Mammary epithelial cell (primary cell): ENCODE results near the gene CTU2.

ENCODE experiments used
- EZH2 ChIP-seq: IDR thresholded peaks from 2 replicates; pipeline ENCODE4 v1.6.1; 2012; ENCODE audit warnings: low read length, inconsistent platforms, borderline replicate concordance
- TF ChIP-seq, protein P1 (sequence below), 2 donors: IDR thresholded peaks in 1 of 2; conservative IDR thresholded peaks in 1 of 2; 2 replicates each; pipeline ENCODE4 v1.5.1; 2011 to 2012; ENCODE audit warnings: inconsistent platforms in 2 of 2, low read length in 2 of 2, mild to moderate bottlenecking in 2 of 2, control low read depth in 1 of 2, low read depth in 1 of 2; ENCODE audit not compliant: insufficient read depth in 1 of 2; ENCODE audit errors: extremely low read depth in 1 of 2

DNA sequence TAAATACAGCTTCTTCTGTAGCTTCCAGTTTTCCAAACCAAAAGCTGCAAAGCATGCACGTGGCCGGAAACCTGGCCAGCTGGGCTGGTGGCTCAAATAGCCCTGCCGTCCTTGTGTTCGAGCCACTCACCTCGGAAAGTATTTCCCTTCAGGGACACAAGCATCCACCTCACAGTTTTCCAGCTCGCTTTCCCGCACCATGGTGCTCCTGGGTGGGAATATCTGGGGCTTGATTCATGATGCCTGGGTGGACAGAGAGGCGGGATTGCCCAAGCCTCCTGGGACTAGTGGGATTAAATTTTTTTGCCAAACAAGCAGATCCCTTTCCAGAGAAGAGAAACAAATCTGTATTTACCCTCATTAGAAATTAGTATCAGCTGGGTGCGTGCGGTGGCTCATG is 36.3 kb upstream of the CTU2 start:
- TF ChIP-seq EZH2, result no peak
- TF ChIP-seq, protein P1, sequence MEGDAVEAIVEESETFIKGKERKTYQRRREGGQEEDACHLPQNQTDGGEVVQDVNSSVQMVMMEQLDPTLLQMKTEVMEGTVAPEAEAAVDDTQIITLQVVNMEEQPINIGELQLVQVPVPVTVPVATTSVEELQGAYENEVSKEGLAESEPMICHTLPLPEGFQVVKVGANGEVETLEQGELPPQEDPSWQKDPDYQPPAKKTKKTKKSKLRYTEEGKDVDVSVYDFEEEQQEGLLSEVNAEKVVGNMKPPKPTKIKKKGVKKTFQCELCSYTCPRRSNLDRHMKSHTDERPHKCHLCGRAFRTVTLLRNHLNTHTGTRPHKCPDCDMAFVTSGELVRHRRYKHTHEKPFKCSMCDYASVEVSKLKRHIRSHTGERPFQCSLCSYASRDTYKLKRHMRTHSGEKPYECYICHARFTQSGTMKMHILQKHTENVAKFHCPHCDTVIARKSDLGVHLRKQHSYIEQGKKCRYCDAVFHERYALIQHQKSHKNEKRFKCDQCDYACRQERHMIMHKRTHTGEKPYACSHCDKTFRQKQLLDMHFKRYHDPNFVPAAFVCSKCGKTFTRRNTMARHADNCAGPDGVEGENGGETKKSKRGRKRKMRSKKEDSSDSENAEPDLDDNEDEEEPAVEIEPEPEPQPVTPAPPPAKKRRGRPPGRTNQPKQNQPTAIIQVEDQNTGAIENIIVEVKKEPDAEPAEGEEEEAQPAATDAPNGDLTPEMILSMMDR (conservative IDR thresholded peaks at IDR 0.05 in 1 of 2, IDR thresholded peaks at IDR 0.05 in 1 of 2; ENCODE audit: extremely low read depth in 1 of 2, insufficient read depth in 1 of 2, low read depth in 1 of 2, low read length in 2 of 2), result no peak
